GM19043 (cell line): ENCODE measurements around the gene CLDN5.

ENCODE experiments used
- ATAC-seq: cut with Tn5 transposase; IDR thresholded peaks from one replicate; pipeline ENCODE4 v1.9.1; 2021; ENCODE audit warnings: low read depth; ENCODE audit not compliant: unreplicated experiment

Gene CLDN5

GRCh38 chr22:19524170-19525115 lies at the start of gene CLDN5:
CLDN5 (minus strand) TSS chr22:19524410; CDS start chr22:19524255, 155 bp downstream.
- no peak for ATAC-seq

GRCh38 chr22:19571995-19572394 lies 47.8 kb upstream of the CLDN5 start:
- no peak for ATAC-seq

- ATAC-seq, result no peak
Observed at GRCh38 chr22:19571207-19571795, 47.1 kb upstream of the CLDN5 start.

- ATAC-seq, result no peak
Observed at GRCh38 chr22:19569976-19570375, 45.8 kb upstream of the CLDN5 start.

GRCh38 chr22:19569276-19569640 lies 45.0 kb upstream of the CLDN5 start:
- no peak for ATAC-seq

GRCh38 chr22:19568337-19569275 lies 44.4 kb upstream of the CLDN5 start:
- ATAC-seq, result no peak

GRCh38 chr22:19567157-19568009 lies 43.2 kb upstream of the CLDN5 start:
- ATAC-seq, result no peak

- no peak for ATAC-seq
Observed at GRCh38 chr22:19566279-19567156, 42.3 kb upstream of the CLDN5 start.

- no peak for ATAC-seq
Observed at GRCh38 chr22:19565382-19566278, 41.4 kb upstream of the CLDN5 start.

- ATAC-seq, result no peak
Observed at GRCh38 chr22:19559956-19560355, 35.7 kb upstream of the CLDN5 start.

- ATAC-seq, result no peak
Observed at GRCh38 chr22:19559324-19559811, 35.2 kb upstream of the CLDN5 start.

- ATAC-seq, result no peak
Observed at GRCh38 chr22:19556963-19557545, 32.8 kb upstream of the CLDN5 start.

- ATAC-seq, result no peak
Observed at GRCh38 chr22:19555651-19556050, 31.4 kb upstream of the CLDN5 start.

GRCh38 chr22:19554834-19555404 lies 30.7 kb upstream of the CLDN5 start:
- no peak for ATAC-seq

- no peak for ATAC-seq
Observed at GRCh38 chr22:19553201-19553600, 29.0 kb upstream of the CLDN5 start.

GRCh38 chr22:19550382-19550781 lies 26.2 kb upstream of the CLDN5 start:
- ATAC-seq, result no peak

GRCh38 chr22:19549428-19549827 lies 25.2 kb upstream of the CLDN5 start:
- no peak for ATAC-seq
